GM12874 (cell line): Measurements from ENCODE around the gene MEST.

ENCODE experiments used
- CTCF ChIP-seq: IDR thresholded peaks from 2 replicates; pipeline ENCODE4 v1.5.1; 2011; ENCODE audit warnings: low read depth, mild to moderate bottlenecking, control low read depth, low read length, moderate library complexity; ENCODE audit not compliant: insufficient read depth

Gene MEST

GRCh38 chr7:130491841-130492522 is at the start of gene MEST:
MEST (plus strand) TSS chr7:130492085; CDS start chr7:130492314, 229 bp downstream.
- no peak for TF ChIP-seq CTCF

GRCh38 chr7:130442601-130443000 is 49.3 kb upstream of the MEST start:
- TF ChIP-seq CTCF: no peak

GRCh38 chr7:130444234-130444633 is 47.7 kb upstream of the MEST start:
- TF ChIP-seq CTCF: no peak

- no peak for TF ChIP-seq CTCF
Measured at GRCh38 chr7:130444751-130445407, 47.0 kb upstream of the MEST start.

GRCh38 chr7:130446259-130446658 is 45.6 kb upstream of the MEST start:
- no peak for TF ChIP-seq CTCF

- no peak for TF ChIP-seq CTCF
Measured at GRCh38 chr7:130452951-130453350, 38.9 kb upstream of the MEST start.

- TF ChIP-seq CTCF: no peak
Measured at GRCh38 chr7:130454959-130455358, 36.9 kb upstream of the MEST start.
